ENCODE results near the gene BMPR2. TPM values are rescaled to one million over a fixed set of nuclear protein-coding genes. Genes with fewer than 3 reads are reported as not detected.

The BMPR2 gene
- total and polyA plus RNA-seq, 2 of the 4 experiments (the other 2 are of a cell fraction) = 17.0 to 30.1 TPM

DNA sequence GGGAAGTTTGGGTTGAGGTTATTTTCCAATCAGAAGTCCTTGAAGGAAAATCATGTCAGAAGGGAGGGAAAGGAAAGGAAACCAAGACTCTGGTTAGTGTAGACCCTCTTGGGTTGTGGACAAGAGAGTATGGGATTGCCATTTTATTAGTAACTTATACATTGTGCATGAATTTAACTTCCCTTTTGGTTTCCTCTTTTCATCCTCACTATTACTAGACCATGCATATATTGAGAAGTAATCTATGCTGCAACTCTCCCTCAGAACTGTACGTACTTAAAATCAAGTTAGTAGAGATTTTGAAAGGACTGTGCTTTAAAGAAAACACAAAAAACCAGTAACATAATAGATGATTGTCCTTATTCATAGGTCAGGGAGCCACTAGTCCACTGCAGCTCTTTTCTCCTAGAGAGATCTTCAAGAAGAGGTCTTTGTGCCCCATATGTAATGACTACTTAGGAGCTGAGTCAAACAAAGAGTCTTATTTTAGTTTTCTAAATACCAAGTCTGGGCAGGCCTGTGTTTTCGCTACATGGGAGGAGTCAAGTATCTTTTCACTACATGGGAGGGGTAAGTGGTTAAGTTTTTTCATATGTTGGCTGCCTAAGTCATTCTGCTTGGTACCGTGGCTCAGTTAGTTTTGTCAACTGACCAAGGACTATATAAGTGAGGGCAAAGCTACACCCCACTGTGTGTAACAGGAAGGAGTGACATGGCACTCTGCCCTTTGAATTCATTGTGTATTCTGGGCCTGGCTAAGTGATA lies 233.4 kb downstream of the BMPR2 start:
- in situ Hi-C loops (cut with MboI; ENCODE audit: low sequenced_read_pairs) (no loop called here), intact Hi-C loops (cut with micrococcal nuclease) (no loop called here), dilution Hi-C loops (cut with HindIII; ENCODE audit: low sequenced_read_pairs, unreplicated experiment) (no loop called here)
- Histone ChIP-seq H2BK120ac (ENCODE audit: low read depth, low read length) (no peak overlapping the region), H4K20me1 (ENCODE audit: insufficient read depth, low read length) (no peaks in the 10 kb centered on the region), H3K4me1 (ENCODE audit: control insufficient read depth, insufficient read depth, low read length) (no peaks in the 10 kb centered on the region), H3K9ac (ENCODE audit: low read depth, low read length) (no peak overlapping the region), H2AFZ (replicated peaks; ENCODE audit: low read length, poor library complexity) (no peak overlapping the region), H2BK5ac (ENCODE audit: low read depth, low read length, poor library complexity, severe bottlenecking) (no peak overlapping the region), H3K79me1 (ENCODE audit: low read depth in 1 of 2, low read length in 2 of 2) (no peaks in the 10 kb centered on the region), H3K9me3 (ENCODE audit: control insufficient read depth, insufficient read depth, low read length) (no peaks in the 10 kb centered on the region), H3K27ac (ENCODE audit: insufficient read depth, low read length) (no peak overlapping the region), H3K9me1 (ENCODE audit: insufficient read depth, low read length) (no peaks in the 10 kb centered on the region; the same call in 1 of the 2 replicates), H2BK20ac (ENCODE audit: low read depth, low read length) (no peak overlapping the region), H4K91ac (ENCODE audit: insufficient read depth, low read depth, low read length) (no peak overlapping the region), H3K23ac (ENCODE audit: low read depth, low read length) (no peak overlapping the region), H2BK15ac (ENCODE audit: low read depth, low read length) (no peak overlapping the region), H3K4me3 (ENCODE audit: insufficient read depth, low read depth, low read length) (no peak overlapping the region), H3K4ac (ENCODE audit: low read depth, low read length) (no peak overlapping the region), H4K5ac (ENCODE audit: low read depth, low read length) (no peak overlapping the region), H4K8ac (ENCODE audit: low read depth in 2 of 2, low read length in 2 of 2) (no peak overlapping the region), H2AK9ac (replicated peaks; ENCODE audit: low read depth, low read length, poor library complexity) (no peak overlapping the region), H3K27me3 (ENCODE audit: control insufficient read depth, insufficient read depth, low read length) (no peaks in the 10 kb centered on the region), H3K4me2 (ENCODE audit: low read depth, low read length) (no peak overlapping the region), H3K56ac (ENCODE audit: extremely low read depth, insufficient read depth, low read length) (no peak overlapping the region), H3K36me3 (ENCODE audit: control insufficient read depth, insufficient read depth, low read length) (no peaks in the 10 kb centered on the region), H3K14ac (replicated peaks; ENCODE audit: low read depth, low read length) (no peak overlapping the region), H2AK5ac (ENCODE audit: low read depth, low read length) (no peak overlapping the region), H3K18ac (ENCODE audit: low read depth, low read length) (no peak overlapping the region)
- TF ChIP-seq CHD1 (IDR thresholded peaks at IDR 0.05; ENCODE audit: low read depth, low read length) (no peak), FOS (IDR thresholded peaks at IDR 0.05; ENCODE audit: low read depth, low read length) (no peak), POLR2A (IDR thresholded peaks at IDR 0.05; ENCODE audit: low read depth, low read length) (no peak), MXI1 (IDR thresholded peaks at IDR 0.05; ENCODE audit: borderline replicate concordance, low read depth, low read length) (no peak), MAFK (IDR thresholded peaks at IDR 0.05; ENCODE audit: low read depth, low read length) (no peak), CEBPB (IDR thresholded peaks at IDR 0.05; ENCODE audit: low read depth, low read length) (no peak), NFE2L2 (IDR thresholded peaks at IDR 0.05; ENCODE audit: low read depth, low read length) (no peak), MAZ (IDR thresholded peaks at IDR 0.05; ENCODE audit: borderline replicate concordance, low read depth, low read length) (no peak), RFX5 (IDR thresholded peaks at IDR 0.05; ENCODE audit: low read depth, low read length) (no peak), RAD21 (IDR thresholded peaks at IDR 0.05; ENCODE audit: low read length) (no peak), RCOR1 (IDR thresholded peaks at IDR 0.05; ENCODE audit: insufficient replicate concordance, low read length) (no peak)
- TF ChIP-seq, protein P1, sequence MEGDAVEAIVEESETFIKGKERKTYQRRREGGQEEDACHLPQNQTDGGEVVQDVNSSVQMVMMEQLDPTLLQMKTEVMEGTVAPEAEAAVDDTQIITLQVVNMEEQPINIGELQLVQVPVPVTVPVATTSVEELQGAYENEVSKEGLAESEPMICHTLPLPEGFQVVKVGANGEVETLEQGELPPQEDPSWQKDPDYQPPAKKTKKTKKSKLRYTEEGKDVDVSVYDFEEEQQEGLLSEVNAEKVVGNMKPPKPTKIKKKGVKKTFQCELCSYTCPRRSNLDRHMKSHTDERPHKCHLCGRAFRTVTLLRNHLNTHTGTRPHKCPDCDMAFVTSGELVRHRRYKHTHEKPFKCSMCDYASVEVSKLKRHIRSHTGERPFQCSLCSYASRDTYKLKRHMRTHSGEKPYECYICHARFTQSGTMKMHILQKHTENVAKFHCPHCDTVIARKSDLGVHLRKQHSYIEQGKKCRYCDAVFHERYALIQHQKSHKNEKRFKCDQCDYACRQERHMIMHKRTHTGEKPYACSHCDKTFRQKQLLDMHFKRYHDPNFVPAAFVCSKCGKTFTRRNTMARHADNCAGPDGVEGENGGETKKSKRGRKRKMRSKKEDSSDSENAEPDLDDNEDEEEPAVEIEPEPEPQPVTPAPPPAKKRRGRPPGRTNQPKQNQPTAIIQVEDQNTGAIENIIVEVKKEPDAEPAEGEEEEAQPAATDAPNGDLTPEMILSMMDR (conservative IDR thresholded peaks at IDR 0.05; ENCODE audit: low read depth, low read length) = no peak
- TF ChIP-seq, protein P2, sequence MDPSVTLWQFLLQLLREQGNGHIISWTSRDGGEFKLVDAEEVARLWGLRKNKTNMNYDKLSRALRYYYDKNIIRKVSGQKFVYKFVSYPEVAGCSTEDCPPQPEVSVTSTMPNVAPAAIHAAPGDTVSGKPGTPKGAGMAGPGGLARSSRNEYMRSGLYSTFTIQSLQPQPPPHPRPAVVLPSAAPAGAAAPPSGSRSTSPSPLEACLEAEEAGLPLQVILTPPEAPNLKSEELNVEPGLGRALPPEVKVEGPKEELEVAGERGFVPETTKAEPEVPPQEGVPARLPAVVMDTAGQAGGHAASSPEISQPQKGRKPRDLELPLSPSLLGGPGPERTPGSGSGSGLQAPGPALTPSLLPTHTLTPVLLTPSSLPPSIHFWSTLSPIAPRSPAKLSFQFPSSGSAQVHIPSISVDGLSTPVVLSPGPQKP (IDR thresholded peaks at IDR 0.05; ENCODE audit: borderline replicate concordance, low read depth, low read length) = no peak
- no TSS peak for BruUV-seq (replicated peaks)
- DNase-seq (no peak), ATAC-seq (ENCODE audit: low read depth) (peak; percentile 56; the same call in 1 of the 2 replicates)
- WGBS, 2 experiments (ENCODE audit: extremely low coverage in 2 of 2, insufficient read length in 1 of 2) = no CpG with 5 or more reads among the region's 3 CpGs
- CTCF ChIA-PET = no interaction called here
- POLR2A ChIA-PET (ENCODE audit: unreplicated experiment) = no interaction called here
